22Rv1 (cell line): ENCODE data around the gene DYNC1LI1.
A peak's percentile ranks its signal among the peaks of the same experiment; 100 is the strongest.

Experiments used
- H3K27ac ChIP-seq: fragments of 450-650 bp; 2 replicates; pipeline ENCODE4 v1.5.1; 2017
- ZFX ChIP-seq: fragments of 450-650 bp; IDR thresholded peaks from 2 replicates; pipeline ENCODE4 v1.6.1; 2017; ENCODE audit warnings: antibody characterized with exemption, borderline replicate concordance
- TF ChIP-seq, protein P1 (sequence below): fragments of 450-650 bp; IDR thresholded peaks from 2 replicates; pipeline ENCODE4 v1.5.1; 2017; ENCODE audit warnings: mild to moderate bottlenecking

Gene DYNC1LI1

GRCh38 chr3:32510075-32510724 lies 60.5 kb downstream of the DYNC1LI1 start:
- TF ChIP-seq, protein P1, sequence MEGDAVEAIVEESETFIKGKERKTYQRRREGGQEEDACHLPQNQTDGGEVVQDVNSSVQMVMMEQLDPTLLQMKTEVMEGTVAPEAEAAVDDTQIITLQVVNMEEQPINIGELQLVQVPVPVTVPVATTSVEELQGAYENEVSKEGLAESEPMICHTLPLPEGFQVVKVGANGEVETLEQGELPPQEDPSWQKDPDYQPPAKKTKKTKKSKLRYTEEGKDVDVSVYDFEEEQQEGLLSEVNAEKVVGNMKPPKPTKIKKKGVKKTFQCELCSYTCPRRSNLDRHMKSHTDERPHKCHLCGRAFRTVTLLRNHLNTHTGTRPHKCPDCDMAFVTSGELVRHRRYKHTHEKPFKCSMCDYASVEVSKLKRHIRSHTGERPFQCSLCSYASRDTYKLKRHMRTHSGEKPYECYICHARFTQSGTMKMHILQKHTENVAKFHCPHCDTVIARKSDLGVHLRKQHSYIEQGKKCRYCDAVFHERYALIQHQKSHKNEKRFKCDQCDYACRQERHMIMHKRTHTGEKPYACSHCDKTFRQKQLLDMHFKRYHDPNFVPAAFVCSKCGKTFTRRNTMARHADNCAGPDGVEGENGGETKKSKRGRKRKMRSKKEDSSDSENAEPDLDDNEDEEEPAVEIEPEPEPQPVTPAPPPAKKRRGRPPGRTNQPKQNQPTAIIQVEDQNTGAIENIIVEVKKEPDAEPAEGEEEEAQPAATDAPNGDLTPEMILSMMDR: peak; percentile 77
- TF ChIP-seq ZFX: no peak
- no peak overlapping the region for H3K27ac ChIP-seq

DNA sequence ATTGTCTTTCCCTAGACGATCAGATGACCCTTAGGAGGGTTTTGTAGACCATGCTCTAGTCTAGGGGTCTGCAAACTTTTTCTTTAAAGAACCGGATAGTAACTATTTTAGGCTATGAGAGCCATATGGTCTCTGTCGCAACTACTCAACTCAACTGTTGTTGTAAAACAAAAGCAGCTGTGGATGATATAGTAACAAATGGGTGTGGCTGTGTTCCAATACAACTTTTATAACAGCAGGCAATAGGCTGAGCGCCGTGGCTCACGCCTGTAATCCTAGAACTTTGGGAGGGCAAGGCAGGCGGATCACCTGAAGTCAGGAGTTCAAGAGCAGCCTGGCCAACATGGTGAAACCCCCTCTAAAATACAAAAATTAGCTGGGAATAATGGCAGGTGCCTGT lies 61.9 kb downstream of the DYNC1LI1 start:
- TF ChIP-seq, protein P1: no peak
- TF ChIP-seq ZFX: no peak
- no peak overlapping the region for H3K27ac ChIP-seq

- TF ChIP-seq, protein P1: no peak
- TF ChIP-seq ZFX: no peak
- H3K27ac ChIP-seq: no peak overlapping the region
Observed at GRCh38 chr3:32506466-32506865, 64.2 kb downstream of the DYNC1LI1 start.

GRCh38 chr3:32502946-32503286 lies 67.7 kb downstream of the DYNC1LI1 start:
- H3K27ac ChIP-seq: no peak overlapping the region; the same call in 1 of the 2 replicates
- no peak for TF ChIP-seq ZFX
- TF ChIP-seq, protein P1: no peak

DNA sequence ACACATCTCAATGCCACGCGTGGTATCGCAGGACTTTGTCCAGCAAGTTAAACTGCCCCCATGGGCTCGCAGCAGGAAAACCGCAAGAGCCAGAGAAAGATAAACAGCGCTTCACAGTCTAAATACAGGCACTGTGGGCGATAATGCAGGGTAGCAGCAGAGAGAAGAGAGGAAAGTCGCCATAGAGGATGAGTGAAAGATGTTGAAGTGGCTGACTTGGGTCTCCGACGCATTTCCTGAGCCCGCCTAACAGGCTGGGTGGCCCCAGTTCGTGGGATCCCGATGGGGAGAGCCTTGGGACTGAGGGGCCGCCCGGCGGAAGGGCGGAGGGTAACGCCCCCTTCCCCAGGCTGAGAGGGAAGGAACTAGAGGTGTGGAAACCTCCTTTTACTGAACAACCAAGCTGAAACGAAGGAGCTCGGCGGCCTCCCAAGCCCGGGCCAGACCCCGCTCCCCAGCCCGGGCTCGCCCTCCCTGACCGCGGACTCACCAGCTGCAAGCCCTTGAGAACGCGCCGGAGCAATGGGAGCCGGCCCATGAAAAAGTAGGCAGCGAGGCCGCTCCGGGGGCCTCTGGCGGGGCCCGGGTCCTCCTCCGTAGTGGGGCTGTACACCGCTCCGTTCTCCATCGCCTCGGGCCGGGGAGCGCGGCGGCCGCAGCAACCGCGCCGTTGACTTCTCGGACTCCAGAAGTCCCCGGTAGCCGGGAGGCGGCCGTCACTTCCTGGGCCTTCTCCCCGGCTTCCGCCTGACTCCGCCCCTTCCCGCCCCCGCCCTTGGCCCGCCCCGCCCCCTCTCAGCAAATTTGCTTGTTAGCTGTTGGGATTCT lies 68.3 kb downstream of the DYNC1LI1 start, which contains the start of gene CMTM6:
Gene CMTM6, minus strand, starts transcription at position 735 of the 828 bp plus-strand sequence. Its CDS starts 107 bp downstream, at position 628.
- H3K27ac ChIP-seq: peak within 1 kb of the TSS; percentile 51
- TF ChIP-seq, protein P1: no peak

DNA sequence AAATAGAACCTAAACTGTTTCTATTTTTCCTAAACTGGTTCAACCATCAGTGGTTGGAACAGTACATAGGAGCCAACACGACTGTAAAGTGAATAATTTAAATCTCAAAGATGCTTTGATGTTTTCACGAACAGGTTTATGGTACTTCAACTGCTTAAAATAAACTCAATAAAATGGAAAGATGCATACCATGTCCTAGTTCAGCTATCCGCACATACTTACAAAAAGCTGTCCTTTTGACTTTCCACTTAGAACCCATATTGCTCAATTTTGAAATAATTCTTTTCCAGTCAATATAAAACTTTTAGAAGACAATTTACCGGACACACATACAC lies 68.9 kb downstream of the DYNC1LI1 start:
- H3K27ac ChIP-seq: no peak overlapping the region
- TF ChIP-seq ZFX: no peak
- TF ChIP-seq, protein P1: no peak
